ENCODE data around the gene DYNC1H1.
"Not testable (repeated sequence)": the region's sequence is repeated elsewhere in the genome, so short reads cannot be mapped to it uniquely, and the experiment has no call there.

The DYNC1H1 gene

GRCh38 chr14:102058961-102059360 lies 94.6 kb downstream of the DYNC1H1 start:
- no peak for DNase-seq

DNA sequence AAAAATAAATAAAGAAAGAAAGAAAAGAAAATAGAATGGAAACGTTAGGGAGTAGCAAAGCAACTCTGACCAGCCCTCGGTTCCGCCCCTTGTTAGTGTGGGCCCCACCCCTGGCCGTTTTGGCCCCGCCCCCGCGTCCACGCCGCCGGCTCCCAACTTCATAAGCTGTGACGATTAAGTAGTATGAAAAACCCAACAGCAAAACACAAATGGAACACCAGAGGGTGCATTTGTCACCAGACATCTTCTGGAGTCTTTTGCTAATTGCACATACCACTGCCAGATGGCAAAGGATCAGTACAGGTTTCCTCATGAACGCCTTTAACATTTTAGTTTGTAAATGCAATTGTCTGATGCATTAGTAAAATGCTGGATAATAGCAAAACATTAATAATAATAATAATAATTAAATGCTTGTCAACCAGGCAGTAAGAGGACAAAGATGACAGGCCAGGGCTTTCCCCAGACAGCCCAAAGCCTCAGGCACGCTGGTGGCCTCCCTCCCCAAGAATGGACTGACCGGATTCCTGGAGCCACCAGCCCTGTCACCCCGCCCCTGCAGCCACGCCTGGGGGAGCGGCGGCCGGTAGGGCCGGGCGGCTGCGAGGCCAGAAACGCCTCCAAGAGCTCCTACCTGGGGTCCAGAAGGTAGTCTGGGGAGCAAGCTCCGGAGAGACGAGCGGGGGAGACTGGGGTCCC lies 98.9 kb downstream of the DYNC1H1 start:
- DNase-seq = peak in 39 of 56 donors; percentile 5 to 74 (median 41)

DNA sequence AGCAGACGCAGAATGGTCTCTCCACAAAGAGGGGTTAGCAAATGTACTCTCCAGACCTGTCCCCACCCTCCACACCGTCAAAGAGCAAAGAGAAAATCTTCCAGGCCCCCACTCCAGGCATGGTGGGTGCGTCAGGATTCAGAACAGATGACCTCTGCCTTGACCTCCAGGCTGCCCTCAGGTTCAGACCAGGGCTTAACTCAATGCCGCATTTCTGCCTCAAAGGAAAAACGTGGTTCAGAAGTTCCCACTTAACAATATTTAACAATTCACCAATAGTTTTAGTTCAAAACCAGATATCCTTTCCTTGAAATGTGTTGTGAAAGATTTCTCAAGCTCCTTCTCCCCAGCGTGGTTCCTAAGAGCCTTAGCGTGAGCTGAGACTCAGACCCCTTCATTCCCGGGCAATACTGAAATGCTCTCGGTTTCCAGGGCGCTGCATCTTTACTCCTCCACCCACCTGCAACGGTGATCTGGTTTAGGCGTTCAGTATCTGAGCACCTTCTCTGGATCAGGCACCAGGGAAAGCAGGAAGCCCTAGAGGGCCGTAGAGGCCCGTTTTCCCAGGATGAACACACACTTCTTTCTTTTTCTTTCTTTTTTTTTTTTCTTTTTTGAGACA lies 99.5 kb downstream of the DYNC1H1 start:
- no peak for DNase-seq

GRCh38 chr14:102064590-102064989 lies 100.2 kb downstream of the DYNC1H1 start:
- not testable (repeated sequence) for DNase-seq

DNA sequence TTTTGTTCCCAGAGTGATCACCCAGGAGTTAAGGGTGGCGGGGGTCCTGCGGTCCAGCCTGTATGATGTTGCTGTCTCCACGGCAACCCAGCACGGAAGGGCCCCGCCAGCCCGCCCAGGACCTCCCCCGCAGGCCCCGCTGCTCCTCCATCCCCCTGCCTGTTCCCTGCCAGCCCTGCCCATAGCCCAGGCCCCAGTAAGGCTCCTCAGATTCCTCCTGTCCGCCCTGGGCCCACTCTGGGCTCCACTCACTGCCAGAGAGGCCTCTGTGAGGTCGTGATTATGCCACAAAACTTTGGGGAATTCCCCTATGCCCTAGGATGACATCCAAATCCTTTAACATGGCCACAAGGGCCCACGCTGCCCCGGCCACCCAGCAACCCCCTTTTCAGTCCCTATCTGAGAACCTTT lies 101.7 kb downstream of the DYNC1H1 start:
- no peak for DNase-seq

DNA sequence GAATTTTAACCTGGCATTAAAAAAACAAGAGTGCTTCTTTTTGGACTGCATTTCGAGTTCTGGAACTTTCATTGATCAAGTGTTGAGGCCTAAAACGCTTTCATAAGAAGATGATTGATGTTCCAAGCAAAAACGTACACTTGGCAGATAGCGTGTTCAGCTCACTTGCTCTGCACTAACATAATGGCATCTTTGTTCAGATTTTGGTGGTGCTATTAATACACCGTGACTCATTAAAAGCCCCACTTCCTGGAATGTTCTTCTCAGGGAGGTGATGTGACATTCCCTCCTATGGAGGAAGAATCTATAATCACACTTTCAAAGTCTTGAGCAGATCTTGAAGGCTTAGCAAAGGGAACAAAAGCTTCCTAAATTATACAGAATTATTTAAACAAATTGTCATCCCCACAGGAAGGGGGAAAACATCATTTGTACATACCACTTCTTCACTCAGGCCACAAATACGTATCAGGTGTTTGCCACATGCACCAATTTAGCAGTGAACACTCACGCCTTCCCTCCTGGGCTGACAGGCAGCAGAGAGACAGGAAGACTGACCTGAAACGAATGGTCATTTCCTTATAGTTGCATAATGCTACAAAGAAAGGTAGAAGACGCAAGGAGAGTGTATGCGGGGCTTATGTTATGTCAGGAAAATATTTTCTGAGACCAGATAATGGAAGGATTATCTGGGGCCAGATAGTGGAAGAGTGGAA lies 107.1 kb downstream of the DYNC1H1 start:
- no peak for DNase-seq

DNA sequence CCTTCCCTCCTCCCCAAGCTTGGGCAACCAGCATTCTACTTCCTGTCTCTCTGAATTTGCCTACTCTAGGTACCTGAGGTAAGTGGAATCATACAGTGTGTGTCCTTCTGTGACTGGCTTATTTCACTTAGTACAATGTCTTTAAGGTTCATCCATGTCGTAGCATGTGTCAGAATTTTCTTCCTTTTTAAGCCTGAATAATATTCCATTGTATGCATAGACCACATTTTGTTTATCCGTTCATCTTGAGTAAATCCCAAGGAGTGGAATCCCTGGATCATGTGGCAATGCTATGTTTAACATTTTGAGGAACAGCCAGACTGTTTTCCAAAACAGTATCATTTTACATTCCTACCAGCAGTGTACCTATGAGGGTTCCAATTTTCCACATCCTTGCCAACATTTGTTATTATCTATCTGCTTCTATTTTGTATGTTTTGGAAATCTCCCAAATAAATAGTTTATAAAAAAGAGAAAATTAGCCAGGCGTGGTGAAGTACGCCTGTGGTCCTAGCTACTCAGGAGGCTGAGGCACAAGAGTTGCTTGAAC lies 110.1 kb downstream of the DYNC1H1 start:
- DNase-seq = no peak

- DNase-seq = no peak
Measured at GRCh38 chr14:102075155-102075554, 110.8 kb downstream of the DYNC1H1 start.

DNA sequence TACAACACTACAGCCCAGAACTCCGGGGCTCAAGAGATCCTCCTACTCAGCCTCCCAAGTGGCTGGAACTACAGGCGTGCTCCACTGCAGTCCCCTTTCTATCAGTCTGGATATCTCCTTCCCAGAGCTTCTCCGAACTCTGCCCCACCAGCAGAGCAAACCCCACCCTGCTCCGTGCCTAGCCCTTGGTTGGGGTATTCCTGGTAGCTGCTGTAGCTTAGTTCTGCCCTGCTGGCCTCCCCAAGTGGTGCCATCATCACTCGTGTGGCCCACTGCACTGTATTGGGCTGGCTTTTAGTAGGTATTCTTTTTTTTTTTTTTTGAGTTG lies 113.0 kb downstream of the DYNC1H1 start:
- DNase-seq = no peak

DNA sequence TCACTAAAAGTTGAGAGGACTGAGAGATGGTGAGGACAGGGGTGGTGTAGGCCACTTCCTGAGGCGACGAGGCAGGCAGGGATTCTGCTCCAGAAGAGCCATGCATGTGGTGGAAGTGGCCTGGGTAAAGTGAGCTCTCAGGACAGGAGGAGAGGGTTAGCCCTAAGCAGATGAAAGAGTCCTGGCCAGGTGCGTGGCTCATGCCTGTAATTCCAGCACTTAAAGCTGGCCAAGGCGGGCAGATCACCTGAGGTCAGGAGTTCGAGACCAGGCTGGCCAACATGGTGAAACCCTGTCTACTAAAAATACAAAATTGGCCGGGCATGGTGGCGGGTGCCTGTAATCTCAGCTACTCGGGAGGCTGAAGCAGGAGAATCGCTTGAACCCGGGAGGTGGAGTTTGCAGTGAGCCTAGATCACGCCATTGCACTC lies 114.0 kb downstream of the DYNC1H1 start:
- peak in 1 of 56 donors; percentile 22 for DNase-seq

DNA sequence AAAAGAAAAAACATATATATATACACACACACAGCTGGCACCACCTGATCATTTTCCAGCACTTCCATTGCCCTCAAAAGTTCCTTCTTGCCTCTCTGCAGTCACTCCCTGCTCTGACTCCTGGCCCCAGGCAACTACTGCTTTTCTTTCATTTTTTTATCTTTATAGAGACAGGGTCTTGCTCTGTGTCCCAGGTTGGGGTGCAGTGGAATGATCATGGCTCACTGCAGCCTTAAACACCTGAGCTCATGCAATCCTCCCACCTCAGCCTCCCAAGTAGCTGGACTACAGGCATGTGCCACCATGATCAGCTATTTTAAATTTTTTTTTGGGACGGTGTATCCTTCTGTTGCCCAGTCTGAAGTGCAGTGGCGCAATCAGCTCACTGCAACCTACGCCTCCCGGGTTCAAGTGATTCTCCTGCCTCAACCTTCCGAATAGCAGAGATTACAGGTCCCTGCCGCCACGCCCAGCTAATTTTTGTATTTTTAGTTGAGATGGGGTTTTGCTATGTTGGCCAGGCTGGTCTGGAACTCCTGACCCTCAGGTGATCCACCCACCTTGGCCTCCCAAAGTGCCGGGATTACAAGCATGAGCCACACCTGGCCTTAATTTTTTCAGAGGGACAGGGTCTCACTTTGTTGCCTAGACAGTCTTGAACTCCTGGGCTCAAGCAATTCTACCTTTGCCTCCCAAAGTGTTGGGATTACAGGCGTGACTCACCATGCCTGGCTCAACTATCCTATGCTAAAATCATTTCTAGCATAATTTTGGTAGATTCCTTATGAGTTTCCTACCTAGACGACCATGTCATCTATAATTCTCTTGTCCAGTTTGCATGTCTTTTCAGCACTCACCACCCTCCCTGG lies 114.7 kb downstream of the DYNC1H1 start:
- DNase-seq = peak in 2 of 56 donors; percentile 40 to 61

GRCh38 chr14:102079700-102079979 lies 115.3 kb downstream of the DYNC1H1 start:
- peak in 2 of 56 donors; percentile 40 to 61 for DNase-seq

- DNase-seq = peak in 1 of 56 donors; percentile 26
Measured at GRCh38 chr14:102080183-102081080, 116.1 kb downstream of the DYNC1H1 start.

- DNase-seq = no peak
Measured at GRCh38 chr14:102081231-102082080, 117.1 kb downstream of the DYNC1H1 start.

DNA sequence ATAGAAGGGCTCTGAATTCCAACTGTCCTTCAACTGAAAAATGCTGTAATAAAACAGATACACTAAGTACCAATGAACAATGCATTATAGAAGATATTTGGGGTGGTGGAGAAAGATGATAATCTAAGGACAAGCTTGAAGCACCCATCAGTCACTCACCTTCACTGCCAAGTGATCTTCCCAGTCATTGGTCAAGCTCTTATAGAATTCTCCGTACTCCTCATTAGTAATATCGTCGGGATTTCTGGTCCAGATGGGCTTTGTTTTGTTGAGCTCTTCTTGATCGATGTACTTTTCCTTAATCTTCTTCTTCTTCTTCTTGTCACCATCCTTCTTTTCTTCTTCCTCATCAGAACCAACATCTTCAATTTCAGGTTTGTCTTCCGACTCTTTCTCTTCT lies 120.1 kb downstream of the DYNC1H1 start:
- not testable (repeated sequence) for DNase-seq

- no peak for DNase-seq
Measured at GRCh38 chr14:102084931-102085330, 120.6 kb downstream of the DYNC1H1 start.

GRCh38 chr14:102085488-102085887 lies 121.1 kb downstream of the DYNC1H1 start:
- peak in 1 of 56 donors; percentile 23 for DNase-seq

- DNase-seq = peak in 22 of 56 donors; percentile 16 to 78 (median 46)
Measured at GRCh38 chr14:102085948-102086708, 121.8 kb downstream of the DYNC1H1 start.

- DNase-seq = no peak
Measured at GRCh38 chr14:102086709-102086971, 122.3 kb downstream of the DYNC1H1 start.
